C4-2B (cell line): ENCODE data around the gene ZDHHC11B.
"Not testable (repeated sequence)": the region's sequence is repeated elsewhere in the genome, so short reads cannot be mapped to it uniquely, and the experiment has no call there.

Source experiments
- ZFX ChIP-seq: fragments of 450-650 bp; IDR thresholded peaks from 2 replicates; pipeline ENCODE4 v1.6.1; 2017
- TF ChIP-seq, protein P1 (sequence below): fragments of 450-650 bp; conservative IDR thresholded peaks from 2 replicates; pipeline ENCODE4 v1.5.1; 2017; ENCODE audit warnings: mild to moderate bottlenecking

DNA sequence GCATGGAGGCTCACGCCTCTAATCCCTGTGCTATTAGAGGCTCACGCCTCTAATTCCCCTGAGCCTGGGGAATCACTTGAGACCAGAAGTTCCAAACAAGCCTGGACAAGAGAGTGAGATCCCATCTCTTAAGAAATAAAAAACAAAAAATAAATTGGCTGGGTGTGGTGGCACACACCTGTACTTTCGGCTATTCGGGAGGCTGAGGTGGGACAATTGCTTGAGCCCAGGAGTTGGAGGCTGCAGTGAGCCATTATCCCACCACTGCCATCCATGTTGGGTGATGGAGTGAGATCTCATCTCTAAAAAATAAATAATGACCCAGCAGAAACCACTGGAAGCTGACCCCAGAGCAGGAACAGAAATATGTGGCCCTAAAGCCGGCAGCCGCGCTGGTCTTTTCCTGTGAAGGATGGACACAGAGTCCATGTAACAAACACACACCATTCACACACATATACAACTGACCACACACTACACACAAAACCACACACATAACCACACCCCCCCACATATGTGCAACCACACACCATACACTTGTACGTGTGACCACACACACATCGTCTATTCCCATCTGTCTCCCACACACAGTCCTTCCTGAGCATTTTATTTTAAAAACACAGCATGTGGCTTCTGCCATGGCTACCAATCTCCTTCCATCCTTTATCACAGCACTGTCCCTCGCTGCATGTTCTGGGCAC, 51.6 kb downstream of the ZDHHC11B start:
- TF ChIP-seq, protein P1, sequence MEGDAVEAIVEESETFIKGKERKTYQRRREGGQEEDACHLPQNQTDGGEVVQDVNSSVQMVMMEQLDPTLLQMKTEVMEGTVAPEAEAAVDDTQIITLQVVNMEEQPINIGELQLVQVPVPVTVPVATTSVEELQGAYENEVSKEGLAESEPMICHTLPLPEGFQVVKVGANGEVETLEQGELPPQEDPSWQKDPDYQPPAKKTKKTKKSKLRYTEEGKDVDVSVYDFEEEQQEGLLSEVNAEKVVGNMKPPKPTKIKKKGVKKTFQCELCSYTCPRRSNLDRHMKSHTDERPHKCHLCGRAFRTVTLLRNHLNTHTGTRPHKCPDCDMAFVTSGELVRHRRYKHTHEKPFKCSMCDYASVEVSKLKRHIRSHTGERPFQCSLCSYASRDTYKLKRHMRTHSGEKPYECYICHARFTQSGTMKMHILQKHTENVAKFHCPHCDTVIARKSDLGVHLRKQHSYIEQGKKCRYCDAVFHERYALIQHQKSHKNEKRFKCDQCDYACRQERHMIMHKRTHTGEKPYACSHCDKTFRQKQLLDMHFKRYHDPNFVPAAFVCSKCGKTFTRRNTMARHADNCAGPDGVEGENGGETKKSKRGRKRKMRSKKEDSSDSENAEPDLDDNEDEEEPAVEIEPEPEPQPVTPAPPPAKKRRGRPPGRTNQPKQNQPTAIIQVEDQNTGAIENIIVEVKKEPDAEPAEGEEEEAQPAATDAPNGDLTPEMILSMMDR, result not testable (repeated sequence)
- not testable (repeated sequence) for TF ChIP-seq ZFX
